ENCODE results near the gene NINJ2.

The NINJ2 gene

DNA sequence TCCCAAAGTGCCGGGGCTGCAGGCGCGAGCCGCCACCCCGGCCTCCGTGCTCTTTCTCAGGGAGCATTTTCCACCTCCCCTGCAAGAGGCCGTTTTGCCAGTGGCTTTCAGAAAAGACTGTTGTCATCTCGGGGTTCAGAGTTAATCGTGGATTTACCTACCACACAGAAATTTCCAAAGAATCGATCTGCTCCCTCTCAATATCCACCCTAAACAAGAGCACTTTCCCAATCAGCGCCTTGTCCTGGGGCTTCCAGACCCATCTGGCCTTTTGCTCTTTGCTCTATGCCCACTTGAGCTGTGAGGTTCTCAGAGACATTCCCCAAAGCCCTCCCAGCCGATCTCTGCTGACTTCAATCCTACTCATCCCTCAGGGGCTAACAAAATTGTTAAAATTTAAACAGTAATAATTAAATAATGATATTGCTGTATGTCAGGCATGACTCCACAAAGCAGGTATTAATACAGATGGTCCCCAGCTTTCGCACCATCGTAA is 86.6 kb downstream of the NINJ2 start:
- Histone ChIP-seq H3K9me2 (replicated peaks; ENCODE audit: low read depth, low read length) (no peaks in the 10 kb centered on the region), H3K9ac (ENCODE audit: low read depth, low read length, poor library complexity, severe bottlenecking) (peak overlapping the region; percentile 81), H2AFZ (ENCODE audit: low read length) (peak overlapping the region; percentile 82), H3K4me3 (ENCODE audit: low read length, poor library complexity, severe bottlenecking) (peak overlapping the region; percentile 45), H3K9me3 (ENCODE audit: insufficient read depth, low read depth, low read length) (no peaks in the 10 kb centered on the region), H3K4me1 (ENCODE audit: insufficient read depth, low read length, poor library complexity, severe bottlenecking) (peaks cover 27% of the 10 kb centered on the region), H3F3A (ENCODE audit: low read depth) (peaks cover under 1% of the 10 kb centered on the region; the same call in 1 of the 2 replicates), H3K36me3 (ENCODE audit: insufficient read depth, low read length) (no peaks in the 10 kb centered on the region), H3K4me2 (ENCODE audit: low read depth, low read length, poor library complexity, severe bottlenecking) (peak overlapping the region; percentile 64), H3K79me2 (ENCODE audit: insufficient read depth, low read length) (peaks cover 14% of the 10 kb centered on the region; the same call in 1 of the 2 replicates), H4K20me1 (ENCODE audit: insufficient read depth, low read length, poor library complexity, severe bottlenecking) (no peaks in the 10 kb centered on the region), H3K27me3 (ENCODE audit: insufficient read depth, low read length, poor library complexity, severe bottlenecking) (no peaks in the 10 kb centered on the region)
- TF ChIP-seq EZH2phosphoT487 (IDR thresholded peaks at IDR 0.05; ENCODE audit: borderline replicate concordance): no peak
- TF ChIP-seq CTCF (conservative IDR thresholded peaks at IDR 0.05; ENCODE audit: low read length): no peak

DNA sequence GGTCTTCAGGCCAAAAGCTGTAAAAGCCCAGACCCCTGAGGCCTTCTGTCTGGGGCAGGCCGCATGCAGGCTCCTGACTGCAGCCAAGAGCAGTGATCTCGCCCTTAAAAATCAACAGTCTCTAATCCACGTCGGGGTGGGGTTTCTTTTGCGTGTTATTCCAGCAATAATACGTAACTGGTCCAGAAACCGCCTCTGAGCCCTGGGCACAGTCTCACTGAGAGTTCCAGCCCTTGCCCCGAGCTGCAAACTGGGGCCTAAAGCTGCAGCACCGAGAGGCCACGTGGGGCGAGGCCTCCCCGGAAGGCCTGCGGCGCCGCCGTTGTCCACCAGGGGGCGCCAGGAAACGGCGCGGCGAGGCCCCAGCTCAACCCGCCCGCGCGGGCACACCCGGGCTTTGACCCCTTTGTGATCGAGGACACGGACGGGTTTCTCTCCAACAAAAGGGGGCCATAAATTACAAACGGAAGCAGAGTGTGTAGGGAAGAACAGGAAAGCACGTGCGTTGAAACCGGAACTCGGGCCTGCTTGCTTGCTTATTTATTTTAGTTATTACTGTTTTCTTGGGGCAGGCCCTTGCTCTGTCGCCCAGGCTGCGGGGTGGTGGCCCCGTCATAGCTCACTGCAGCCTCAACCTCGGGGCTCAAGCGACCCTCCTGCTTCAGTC is 87.2 kb downstream of the NINJ2 start:
- Histone ChIP-seq H3K4me3 (ENCODE audit: low read length, poor library complexity, severe bottlenecking) (peak overlapping the region; percentile 45), H3K4me1 (ENCODE audit: insufficient read depth, low read length, poor library complexity, severe bottlenecking) (peaks cover 27% of the 10 kb centered on the region), H4K20me1 (ENCODE audit: insufficient read depth, low read length, poor library complexity, severe bottlenecking) (no peaks in the 10 kb centered on the region), H3K9ac (ENCODE audit: low read depth, low read length, poor library complexity, severe bottlenecking) (peak overlapping the region; percentile 81), H3K9me2 (replicated peaks; ENCODE audit: low read depth, low read length) (no peaks in the 10 kb centered on the region), H3K79me2 (ENCODE audit: insufficient read depth, low read length) (peaks cover 14% of the 10 kb centered on the region; the same call in 1 of the 2 replicates), H2AFZ (ENCODE audit: low read length) (peak overlapping the region; percentile 82), H3K27me3 (ENCODE audit: insufficient read depth, low read length, poor library complexity, severe bottlenecking) (no peaks in the 10 kb centered on the region), H3K9me3 (ENCODE audit: insufficient read depth, low read depth, low read length) (no peaks in the 10 kb centered on the region), H3K36me3 (ENCODE audit: insufficient read depth, low read length) (no peaks in the 10 kb centered on the region), H3F3A (ENCODE audit: low read depth) (peaks cover 3% of the 10 kb centered on the region; the same call in 1 of the 2 replicates), H3K4me2 (ENCODE audit: low read depth, low read length, poor library complexity, severe bottlenecking) (peak overlapping the region; percentile 64)
- TF ChIP-seq CTCF (conservative IDR thresholded peaks at IDR 0.05; ENCODE audit: low read length): peak; percentile 95
- no peak for TF ChIP-seq EZH2phosphoT487 (IDR thresholded peaks at IDR 0.05; ENCODE audit: borderline replicate concordance)

- no peaks in the 10 kb centered on the region for H3K27me3 ChIP-seq (ENCODE audit: insufficient read depth, low read length, poor library complexity, severe bottlenecking)
- no peak overlapping the region for H3K4me2 ChIP-seq (ENCODE audit: low read depth, low read length, poor library complexity, severe bottlenecking)
- H4K20me1 ChIP-seq (ENCODE audit: insufficient read depth, low read length, poor library complexity, severe bottlenecking): no peaks in the 10 kb centered on the region
- peak overlapping the region; percentile 81 for H3K9ac ChIP-seq (ENCODE audit: low read depth, low read length, poor library complexity, severe bottlenecking)
- H3K4me3 ChIP-seq (ENCODE audit: low read length, poor library complexity, severe bottlenecking): no peak overlapping the region
- no peak overlapping the region for H2AFZ ChIP-seq (ENCODE audit: low read length)
- H3K79me2 ChIP-seq (ENCODE audit: insufficient read depth, low read length): peaks cover 14% of the 10 kb centered on the region; the same call in 1 of the 2 replicates
- H3K36me3 ChIP-seq (ENCODE audit: insufficient read depth, low read length): no peaks in the 10 kb centered on the region
- H3F3A ChIP-seq (ENCODE audit: low read depth): peaks cover 3% of the 10 kb centered on the region; the same call in 1 of the 2 replicates
- no peaks in the 10 kb centered on the region for H3K9me2 ChIP-seq (replicated peaks; ENCODE audit: low read depth, low read length)
- no peaks in the 10 kb centered on the region for H3K9me3 ChIP-seq (ENCODE audit: insufficient read depth, low read depth, low read length)
- no peak for TF ChIP-seq EZH2phosphoT487 (IDR thresholded peaks at IDR 0.05; ENCODE audit: borderline replicate concordance)
- peaks cover 33% of the 10 kb centered on the region for H3K4me1 ChIP-seq (ENCODE audit: insufficient read depth, low read length, poor library complexity, severe bottlenecking)
Measured at GRCh38 chr12:575129-575502, 88.1 kb downstream of the NINJ2 start.
